ENCODE results near the gene ADAM33.

GRCh38 chr20:3696200-3696599, 14.4 kb upstream of the ADAM33 start:
- TF ChIP-seq CTCF (IDR thresholded peaks at IDR 0.05): no peak
- TF ChIP-seq POLR2AphosphoS5 (IDR thresholded peaks at IDR 0.05): no peak
- no peak for TF ChIP-seq POLR2A (IDR thresholded peaks at IDR 0.05)

All from upper lobe of left lung (tissue), 4 donors.